GM18861 (cell line): Measurements from ENCODE around the gene ZNF766.
A peak's percentile ranks its signal among the peaks of the same experiment; 100 is the strongest.
"Not testable (repeated sequence)": the region's sequence is repeated elsewhere in the genome, so short reads cannot be mapped to it uniquely, and the experiment has no call there.

Experiments
- ATAC-seq: cut with Tn5 transposase; IDR thresholded peaks from one replicate; pipeline ENCODE4 v1.9.1; 2021; ENCODE audit not compliant: unreplicated experiment

The ZNF766 gene

GRCh38 chr19:52269338-52270261 is at the start of gene ZNF766:
Gene ZNF766 (plus strand): TSS chr19:52269587. CDS start chr19:52269614, 27 bp downstream.
- peak; percentile 88 for ATAC-seq

GRCh38 chr19:52219611-52220010 is 49.8 kb upstream of the ZNF766 start:
- ATAC-seq = no peak

- no peak for ATAC-seq
Observed at GRCh38 chr19:52221031-52221430, 48.4 kb upstream of the ZNF766 start.

GRCh38 chr19:52221831-52222375 is 47.5 kb upstream of the ZNF766 start:
- no peak for ATAC-seq

- ATAC-seq = no peak
Observed at GRCh38 chr19:52224211-52224610, 45.2 kb upstream of the ZNF766 start.

- no peak for ATAC-seq
Observed at GRCh38 chr19:52226652-52227051, 42.7 kb upstream of the ZNF766 start.

- ATAC-seq = no peak
Observed at GRCh38 chr19:52227196-52227940, 42.0 kb upstream of the ZNF766 start.

GRCh38 chr19:52227980-52228379 is 41.4 kb upstream of the ZNF766 start:
- no peak for ATAC-seq

GRCh38 chr19:52229524-52229923 is 39.9 kb upstream of the ZNF766 start:
- no peak for ATAC-seq

- no peak for ATAC-seq
Observed at GRCh38 chr19:52230685-52231084, 38.7 kb upstream of the ZNF766 start.

- ATAC-seq = no peak
Observed at GRCh38 chr19:52231154-52231910, 38.1 kb upstream of the ZNF766 start.

GRCh38 chr19:52234406-52234805 is 35.0 kb upstream of the ZNF766 start:
- no peak for ATAC-seq

- no peak for ATAC-seq
Observed at GRCh38 chr19:52237197-52237596, 32.2 kb upstream of the ZNF766 start.

- ATAC-seq = no peak
Observed at GRCh38 chr19:52237771-52238400, 31.5 kb upstream of the ZNF766 start.

- ATAC-seq = no peak
Observed at GRCh38 chr19:52244021-52244420, 25.4 kb upstream of the ZNF766 start.

- no peak for ATAC-seq
Observed at GRCh38 chr19:52248241-52248640, 21.1 kb upstream of the ZNF766 start.

GRCh38 chr19:52258426-52258825 is 11.0 kb upstream of the ZNF766 start:
- no peak for ATAC-seq

GRCh38 chr19:52265556-52265955 is 3.8 kb upstream of the ZNF766 start:
- ATAC-seq = not testable (repeated sequence)

GRCh38 chr19:52270266-52270885 is 989 bp downstream of the ZNF766 start:
- ATAC-seq = no peak

GRCh38 chr19:52273301-52273700 is 3.9 kb downstream of the ZNF766 start:
- no peak for ATAC-seq
